Measurements from ENCODE around the gene SMOC1.

The SMOC1 gene

DNA sequence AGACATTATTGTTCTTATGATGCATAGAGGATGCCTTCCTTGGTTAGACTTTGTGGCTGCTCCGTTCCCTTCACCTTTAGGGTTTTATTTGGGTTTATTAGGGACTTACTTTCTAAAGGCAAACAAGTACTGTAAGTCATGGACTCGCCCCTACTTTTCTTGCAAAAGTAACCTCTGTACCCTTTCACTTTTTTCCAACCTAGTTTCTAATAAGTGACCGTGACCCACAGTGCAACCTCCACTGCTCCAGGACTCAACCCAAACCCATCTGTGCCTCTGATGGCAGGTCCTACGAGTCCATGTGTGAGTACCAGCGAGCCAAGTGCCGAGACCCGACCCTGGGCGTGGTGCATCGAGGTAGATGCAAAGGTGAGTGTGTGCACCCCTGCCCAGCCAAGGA lies 72.7 kb downstream of the SMOC1 start:
- TF ChIP-seq, protein P1, sequence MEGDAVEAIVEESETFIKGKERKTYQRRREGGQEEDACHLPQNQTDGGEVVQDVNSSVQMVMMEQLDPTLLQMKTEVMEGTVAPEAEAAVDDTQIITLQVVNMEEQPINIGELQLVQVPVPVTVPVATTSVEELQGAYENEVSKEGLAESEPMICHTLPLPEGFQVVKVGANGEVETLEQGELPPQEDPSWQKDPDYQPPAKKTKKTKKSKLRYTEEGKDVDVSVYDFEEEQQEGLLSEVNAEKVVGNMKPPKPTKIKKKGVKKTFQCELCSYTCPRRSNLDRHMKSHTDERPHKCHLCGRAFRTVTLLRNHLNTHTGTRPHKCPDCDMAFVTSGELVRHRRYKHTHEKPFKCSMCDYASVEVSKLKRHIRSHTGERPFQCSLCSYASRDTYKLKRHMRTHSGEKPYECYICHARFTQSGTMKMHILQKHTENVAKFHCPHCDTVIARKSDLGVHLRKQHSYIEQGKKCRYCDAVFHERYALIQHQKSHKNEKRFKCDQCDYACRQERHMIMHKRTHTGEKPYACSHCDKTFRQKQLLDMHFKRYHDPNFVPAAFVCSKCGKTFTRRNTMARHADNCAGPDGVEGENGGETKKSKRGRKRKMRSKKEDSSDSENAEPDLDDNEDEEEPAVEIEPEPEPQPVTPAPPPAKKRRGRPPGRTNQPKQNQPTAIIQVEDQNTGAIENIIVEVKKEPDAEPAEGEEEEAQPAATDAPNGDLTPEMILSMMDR (conservative IDR thresholded peaks at IDR 0.05; ENCODE audit: low read depth): no peak
- DNase-seq (ENCODE audit: low spot score): no peak
- ChIA-PET CTCF (no interaction called here), POLR2A (ENCODE audit: low non-redundant PET) (no interaction called here)
- H3K27ac ChIP-seq: no peak overlapping the region

DNA sequence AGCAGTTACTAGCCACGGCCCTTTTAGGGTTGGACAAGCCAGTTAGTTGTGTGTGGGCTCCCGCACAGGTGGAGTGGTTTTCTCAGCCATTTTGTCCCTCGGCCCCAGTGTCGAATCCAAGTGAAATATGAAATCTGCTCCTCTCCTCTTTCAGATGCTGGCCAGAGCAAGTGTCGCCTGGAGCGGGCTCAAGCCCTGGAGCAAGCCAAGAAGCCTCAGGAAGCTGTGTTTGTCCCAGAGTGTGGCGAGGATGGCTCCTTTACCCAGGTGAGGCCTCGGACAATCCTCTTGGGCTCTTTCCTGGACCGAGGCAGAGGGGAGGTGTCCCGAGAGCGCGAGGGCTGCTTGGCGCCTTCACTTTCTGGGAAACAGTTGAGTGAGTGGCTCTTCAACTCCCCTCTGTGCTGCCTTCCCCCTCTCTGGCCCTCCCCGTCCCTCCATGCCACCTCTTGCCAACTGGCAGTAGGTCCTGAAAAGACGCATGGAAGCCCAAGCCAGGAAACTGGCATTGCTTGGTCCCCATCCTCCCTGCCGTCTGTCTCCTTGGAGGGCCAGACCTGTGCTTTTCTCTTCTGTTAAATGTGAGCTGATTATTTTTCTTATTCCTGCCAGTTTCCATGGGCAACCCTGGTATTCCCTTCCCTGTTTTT lies 74.2 kb downstream of the SMOC1 start:
- no peak for DNase-seq (ENCODE audit: low spot score)
- ChIA-PET CTCF (no interaction called here), POLR2A (ENCODE audit: low non-redundant PET) (no interaction called here)
- TF ChIP-seq, protein P1 (conservative IDR thresholded peaks at IDR 0.05; ENCODE audit: low read depth): no peak
- no peak overlapping the region for H3K27ac ChIP-seq

DNA sequence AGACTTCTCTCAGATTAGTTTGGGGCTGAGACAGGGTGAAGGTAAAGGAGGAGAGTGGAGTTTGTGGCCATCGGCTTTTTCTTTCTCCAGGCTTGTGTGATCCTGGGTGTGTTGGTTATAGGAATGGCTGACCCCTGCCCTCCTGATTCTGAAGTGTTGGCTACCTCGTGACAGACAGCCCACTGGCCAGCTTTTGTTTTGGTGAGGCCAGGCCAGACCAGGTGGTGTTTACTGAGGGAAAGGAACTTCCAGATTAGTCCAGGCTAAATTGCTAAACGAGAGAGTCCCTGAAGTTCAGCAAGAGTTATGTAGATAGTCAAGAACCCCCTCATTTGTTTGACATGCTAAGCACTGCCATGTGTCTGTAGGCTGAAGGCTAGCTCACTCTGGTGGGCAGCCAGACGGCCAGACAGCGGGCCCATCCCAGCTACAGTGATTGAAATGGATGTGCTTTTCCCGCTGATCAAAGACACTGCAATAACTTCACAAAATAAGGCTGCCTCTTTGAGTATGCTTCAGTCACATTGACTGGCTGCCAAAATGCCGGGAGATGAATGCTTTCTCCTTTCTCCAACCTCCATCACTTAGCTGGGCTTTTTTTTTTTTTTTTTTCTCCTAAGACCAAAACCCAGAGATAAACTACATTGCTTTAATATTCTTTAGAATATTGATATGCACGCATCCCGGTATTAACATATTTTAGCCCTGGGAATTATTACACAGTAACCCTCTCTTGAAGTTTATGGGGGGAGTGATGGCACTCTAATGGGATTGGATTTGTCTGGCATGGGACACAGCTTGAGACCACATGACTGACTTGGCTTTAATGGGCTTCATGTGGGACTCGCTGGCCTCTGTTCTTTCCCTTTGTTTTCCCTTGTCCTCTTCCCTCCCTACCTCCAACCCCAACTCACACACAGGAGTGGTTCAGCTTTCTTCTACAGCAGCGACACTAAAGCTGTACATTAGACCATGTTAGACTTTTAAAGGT lies 76.9 kb downstream of the SMOC1 start:
- ChIA-PET POLR2A (ENCODE audit: low non-redundant PET) (no interaction called here), CTCF (interaction anchor here (0.6 kb wide), 2 partner anchors 275 to 527 kb away, joined by 3 read pairs; no protein-coding TSS in a partner anchor)
- TF ChIP-seq, protein P1 (conservative IDR thresholded peaks at IDR 0.05; ENCODE audit: low read depth): no peak
- no peak overlapping the region for H3K27ac ChIP-seq
- DNase-seq (ENCODE audit: low spot score): no peak

- ChIA-PET POLR2A (ENCODE audit: low non-redundant PET) (no interaction called here), CTCF (interaction anchor here (0.6 to 0.8 kb wide), 2 partner anchors 26 to 276 kb away, joined by 3 read pairs; no protein-coding TSS in a partner anchor)
- no peak overlapping the region for H3K27ac ChIP-seq
- TF ChIP-seq, protein P1 (conservative IDR thresholded peaks at IDR 0.05; ENCODE audit: low read depth): no peak
- no peak for DNase-seq (ENCODE audit: low spot score)
These were observed 77.8 kb downstream of the SMOC1 start for GRCh38 chr14:69956970-69957369.

DNA sequence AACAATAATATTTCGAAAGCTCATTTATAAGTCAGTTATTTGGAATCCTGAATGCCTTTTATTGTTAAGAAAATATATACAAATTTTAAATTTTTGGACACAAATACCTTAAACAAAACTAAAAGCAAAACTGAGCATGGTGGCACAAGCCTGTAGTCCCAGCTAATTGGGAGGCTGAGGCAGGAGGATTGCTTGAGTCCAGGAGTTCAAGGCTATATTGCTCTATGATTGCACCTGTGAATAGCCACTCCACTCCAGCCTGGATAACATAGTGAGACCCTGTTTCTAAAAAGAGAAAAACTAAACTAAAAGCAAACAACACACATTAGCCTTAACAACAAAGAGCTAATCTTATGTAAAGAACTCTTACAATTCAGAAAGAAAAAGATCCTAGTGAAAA lies 78.8 kb downstream of the SMOC1 start:
- POLR2A ChIA-PET (ENCODE audit: low non-redundant PET): no interaction called here
- DNase-seq (ENCODE audit: low spot score): no peak
- TF ChIP-seq, protein P1 (conservative IDR thresholded peaks at IDR 0.05; ENCODE audit: low read depth): no peak
- CTCF ChIA-PET: no interaction called here
- no peak overlapping the region for H3K27ac ChIP-seq

- TF ChIP-seq, protein P1 (conservative IDR thresholded peaks at IDR 0.05; ENCODE audit: low read depth): no peak
- ChIA-PET POLR2A (ENCODE audit: low non-redundant PET) (no interaction called here), CTCF (interaction anchor here (0.9 kb wide), 1 partner anchor 69 kb away, joined by 3 read pairs; no protein-coding TSS in a partner anchor)
- no peak for DNase-seq (ENCODE audit: low spot score)
- no peak overlapping the region for H3K27ac ChIP-seq
These were observed 79.9 kb downstream of the SMOC1 start for GRCh38 chr14:69959136-69959535.

Measured in RWPE1 (cell line).